T-helper 9 cell (primary cell): ENCODE data around the gene ATP2A2.
"Not testable (repeated sequence)": the region's sequence is repeated elsewhere in the genome, so short reads cannot be mapped to it uniquely, and the experiment has no call there.

Experiments used
- DNase-seq: peaks from one replicate; pipeline ENCODE4 v3.0.0-alpha.2; 2020
- total RNA-seq, 2 donors: gene quantifications; one replicate each; lab custom pipeline; 2026; lab: John Stamatoyannopoulos, UW

ATP2A2 gene
- 126 to 154 reads per million in 2 donors for total RNA-seq

GRCh38 chr12:110280779-110281548, at the start of gene ATP2A2:
Gene ATP2A2 (plus strand): TSS chr12:110281247. CDS start chr12:110281790, 543 bp downstream.
- peak; percentile 86 for DNase-seq

GRCh38 chr12:110233212-110233903, 47.7 kb upstream of the ATP2A2 start:
- DNase-seq = no peak

- no peak for DNase-seq
Observed at GRCh38 chr12:110234331-110234751, 46.7 kb upstream of the ATP2A2 start.

- DNase-seq = no peak
Observed at GRCh38 chr12:110234755-110235154, 46.3 kb upstream of the ATP2A2 start.

GRCh38 chr12:110235383-110235782, 45.7 kb upstream of the ATP2A2 start:
- no peak for DNase-seq

GRCh38 chr12:110243227-110243626, 37.8 kb upstream of the ATP2A2 start:
- no peak for DNase-seq

GRCh38 chr12:110244372-110244771, 36.7 kb upstream of the ATP2A2 start:
- DNase-seq = no peak

GRCh38 chr12:110244829-110245228, 36.2 kb upstream of the ATP2A2 start:
- no peak for DNase-seq

GRCh38 chr12:110245369-110245772, 35.7 kb upstream of the ATP2A2 start:
- DNase-seq = peak; percentile 31

GRCh38 chr12:110246636-110247339, 34.3 kb upstream of the ATP2A2 start:
- no peak for DNase-seq

- DNase-seq = no peak
Observed at GRCh38 chr12:110247340-110248095, 33.5 kb upstream of the ATP2A2 start.

GRCh38 chr12:110248096-110248447, 33.0 kb upstream of the ATP2A2 start:
- DNase-seq = no peak

GRCh38 chr12:110249105-110249504, 31.9 kb upstream of the ATP2A2 start:
- DNase-seq = no peak

GRCh38 chr12:110249716-110250225, 31.3 kb upstream of the ATP2A2 start:
- DNase-seq = no peak

GRCh38 chr12:110251381-110251780, 29.7 kb upstream of the ATP2A2 start:
- no peak for DNase-seq

GRCh38 chr12:110252716-110253115, 28.3 kb upstream of the ATP2A2 start:
- DNase-seq = no peak

GRCh38 chr12:110253176-110253575, 27.9 kb upstream of the ATP2A2 start:
- DNase-seq = no peak

- no peak for DNase-seq
Observed at GRCh38 chr12:110254971-110255540, 26.0 kb upstream of the ATP2A2 start.

GRCh38 chr12:110255890-110256456, 25.1 kb upstream of the ATP2A2 start:
- DNase-seq = not testable (repeated sequence)

- no peak for DNase-seq
Observed at GRCh38 chr12:110256780-110257431, 24.1 kb upstream of the ATP2A2 start.

- no peak for DNase-seq
Observed at GRCh38 chr12:110258466-110258865, 22.6 kb upstream of the ATP2A2 start.
